PC-3 (cell line): ENCODE data around the gene NSMF. TPM values are rescaled to one million over a fixed set of nuclear protein-coding genes. Genes with fewer than 3 reads are reported as not detected.

Experiments
- ATAC-seq: fragments of 200-7000 bp; cut with Tn5 transposase; 2 replicates; pipeline ENCODE4 v1.9.1; 2020; ENCODE audit warnings: mild to moderate bottlenecking, moderate library complexity
- BruUV-seq: library from RNA; stranded (reverse); fragments of 400-500 nt; replicated peaks from 2 replicates; lab custom pipeline; 2021; lab: Mats Ljungman, UMichigan
- CTCF ChIA-PET: fragments of 300-600 bp; sonication (Branson Sonifier 250); formaldehyde crosslinking; loops from one replicate; lab custom pipeline; 2022; ENCODE audit warnings: antibody characterized with exemption; lab: Charles Lee
- POLR2A ChIA-PET: fragments of 300-600 bp; sonication (Branson Sonifier 250); formaldehyde crosslinking; loops from one replicate; lab custom pipeline; 2022; ENCODE audit warnings: antibody characterized with exemption; ENCODE audit not compliant: unreplicated experiment; lab: Charles Lee
- DNase-seq: peaks from one replicate; pipeline ENCODE4 v3.0.0-alpha.2; 2015
- H2AFZ ChIP-seq: fragments of 300-600 bp; sonication (generic); 2 replicates; pipeline ENCODE4 v1.6.0; 2016; ENCODE audit warnings: antibody characterized with exemption, low read length
- H3F3A ChIP-seq: fragments of 300-600 bp; sonication (generic); one replicate; pipeline ENCODE4 v1.6.0; 2017; ENCODE audit warnings: antibody characterized with exemption, low read length, control low read depth, mild to moderate bottlenecking; ENCODE audit not compliant: unreplicated experiment
- H3K27ac ChIP-seq: fragments of 300-600 bp; sonication (generic); 2 replicates; pipeline ENCODE4 v1.5.1; 2016; ENCODE audit warnings: mild to moderate bottlenecking, low read length
- H3K27me3 ChIP-seq: fragments of 300-600 bp; sonication (generic); 2 replicates; pipeline ENCODE4 v1.6.1; 2016; ENCODE audit warnings: low read length, mixed read lengths
- H3K36me3 ChIP-seq: fragments of 300-600 bp; sonication (generic); 2 replicates; pipeline ENCODE4 v1.6.1; 2016; ENCODE audit warnings: low read depth, mixed run types, low read length, mixed read lengths
- H3K4me1 ChIP-seq: fragments of 300-600 bp; sonication (generic); 2 replicates; pipeline ENCODE4 v1.5.1; 2016; ENCODE audit warnings: low read length; ENCODE audit not compliant: insufficient read depth
- H3K4me2 ChIP-seq: fragments of 300-600 bp; sonication (generic); 2 replicates; pipeline ENCODE4 v1.6.0; 2016; ENCODE audit warnings: low read length
- H3K4me3 ChIP-seq: fragments of 300-600 bp; sonication (generic); 2 replicates; pipeline ENCODE4 v1.5.1; 2016; ENCODE audit warnings: mild to moderate bottlenecking, low read length, mixed read lengths
- H3K79me2 ChIP-seq: fragments of 300-600 bp; sonication (generic); 2 replicates; pipeline ENCODE4 v1.6.1; 2017; ENCODE audit warnings: low read length, mixed read lengths
- H3K9ac ChIP-seq: fragments of 300-600 bp; sonication (generic); 2 replicates; pipeline ENCODE4 v1.6.0; 2016; ENCODE audit warnings: mild to moderate bottlenecking, low read length
- H3K9me2 ChIP-seq: fragments of 300-600 bp; sonication (generic); replicated peaks from 2 replicates; pipeline ENCODE4 v1.6.1; 2016; ENCODE audit warnings: mixed run types, low read length, mixed read lengths
- H3K9me3 ChIP-seq: fragments of 300-600 bp; sonication (generic); 2 replicates; pipeline ENCODE4 v1.6.1; 2016; ENCODE audit warnings: low read length, mixed read lengths
- H4K20me1 ChIP-seq: fragments of 300-600 bp; sonication (generic); 2 replicates; pipeline ENCODE4 v1.6.1; 2016; ENCODE audit warnings: low read length, mixed read lengths
- CTCF ChIP-seq: fragments of 300-600 bp; sonication (generic); conservative IDR thresholded peaks from 2 replicates; pipeline ENCODE4 v1.5.1; 2017; ENCODE audit warnings: antibody characterized with exemption, low read depth, mild to moderate bottlenecking, low read length
- EZH2 ChIP-seq: fragments of 300-600 bp; sonication (generic); IDR thresholded peaks from one replicate; pipeline ENCODE4 v1.6.1; 2017; ENCODE audit warnings: antibody characterized with exemption, mild to moderate bottlenecking, low read length; ENCODE audit not compliant: unreplicated experiment
- EZH2phosphoT487 ChIP-seq: fragments of 300-600 bp; sonication (generic); IDR thresholded peaks from 2 replicates; pipeline ENCODE4 v1.6.1; 2018; ENCODE audit warnings: mild to moderate bottlenecking, antibody characterized with exemption, low read length, borderline replicate concordance
- intact Hi-C: fragments of 100-400 bp; cut with micrococcal nuclease; formaldehyde crosslinking; loops from 2 replicates; pipeline ENCODE4 v1.9.0; 2023
- total RNA-seq: library from RNA; depleted of rRNA; stranded (reverse); fragments of >200 nt; gene quantifications from 2 replicates; pipeline ENCODE4 v1.2.3, GENCODE V29; 2014

Gene NSMF
- total RNA-seq, 1 experiment from 2014 or later = 30.8 TPM

GRCh38 chr9:137477778-137478612, 18.9 kb upstream of the NSMF start:
- no peaks in the 10 kb centered on the region for H3K9me3 ChIP-seq
- intact Hi-C loops = no loop called here
- no peak overlapping the region for H3K4me3 ChIP-seq
- no peaks in the 10 kb centered on the region for H3K36me3 ChIP-seq
- H2AFZ ChIP-seq = no peak overlapping the region
- CTCF ChIA-PET = no interaction called here
- no peak overlapping the region for H3K27ac ChIP-seq
- POLR2A ChIA-PET = no interaction called here
- no peaks in the 10 kb centered on the region for H3K79me2 ChIP-seq
- no peaks in the 10 kb centered on the region for H3K9me2 ChIP-seq
- BruUV-seq = no TSS peak
- H3K9ac ChIP-seq = no peak overlapping the region
- no peaks in the 10 kb centered on the region for H3F3A ChIP-seq
- H3K27me3 ChIP-seq = no peaks in the 10 kb centered on the region
- H3K4me2 ChIP-seq = no peak overlapping the region
- no peaks in the 10 kb centered on the region for H4K20me1 ChIP-seq
- ATAC-seq (no peak), DNase-seq (no peak)
- H3K4me1 ChIP-seq = peaks cover 18% of the 10 kb centered on the region
- TF ChIP-seq EZH2phosphoT487 = no peak
- TF ChIP-seq CTCF = no peak
- no peak for TF ChIP-seq EZH2

GRCh38 chr9:137476856-137477255, 17.7 kb upstream of the NSMF start:
- intact Hi-C loops = no loop called here
- POLR2A ChIA-PET = no interaction called here
- H3K9me3 ChIP-seq = no peaks in the 10 kb centered on the region
- H3K4me1 ChIP-seq = peaks cover 8% of the 10 kb centered on the region
- no peak for ATAC-seq
- DNase-seq = no peak
- H3K9ac ChIP-seq = no peak overlapping the region
- no peaks in the 10 kb centered on the region for H4K20me1 ChIP-seq
- CTCF ChIA-PET = no interaction called here
- no peaks in the 10 kb centered on the region for H3F3A ChIP-seq
- no peaks in the 10 kb centered on the region for H3K27me3 ChIP-seq
- H3K4me2 ChIP-seq = no peak overlapping the region
- no TSS peak for BruUV-seq
- TF ChIP-seq CTCF = no peak
- TF ChIP-seq EZH2 = no peak
- no peak for TF ChIP-seq EZH2phosphoT487
- H3K36me3 ChIP-seq = no peaks in the 10 kb centered on the region
- H3K27ac ChIP-seq = no peak overlapping the region
- no peaks in the 10 kb centered on the region for H3K9me2 ChIP-seq
- no peaks in the 10 kb centered on the region for H3K79me2 ChIP-seq
- H3K4me3 ChIP-seq = no peak overlapping the region
- no peak overlapping the region for H2AFZ ChIP-seq

DNA sequence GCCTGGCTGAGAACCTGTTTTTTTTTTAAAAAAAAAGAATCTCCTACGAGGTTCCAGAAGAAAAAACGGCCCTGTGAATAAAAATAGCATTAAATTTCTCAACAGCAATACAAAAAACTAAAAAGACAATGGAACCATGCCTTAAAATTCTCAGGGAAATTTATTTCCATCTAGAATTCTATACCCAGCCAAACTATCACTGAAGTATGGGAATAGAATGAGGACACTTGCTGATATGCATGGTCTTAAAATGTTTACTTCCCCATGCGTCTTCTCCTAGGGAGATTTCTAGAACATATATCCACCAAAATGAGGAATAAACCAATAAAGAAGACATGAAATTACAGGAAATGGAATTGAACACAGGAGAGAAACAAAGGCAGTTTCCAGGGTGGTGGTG, 16.5 kb upstream of the NSMF start:
- ChIA-PET POLR2A (no interaction called here), CTCF (no interaction called here)
- no peak for TF ChIP-seq EZH2
- Histone ChIP-seq H4K20me1 (no peaks in the 10 kb centered on the region), H3K9me3 (no peaks in the 10 kb centered on the region), H3K79me2 (no peaks in the 10 kb centered on the region), H3K36me3 (no peaks in the 10 kb centered on the region), H3K4me3 (no peak overlapping the region), H3F3A (no peaks in the 10 kb centered on the region), H3K4me2 (no peak overlapping the region), H3K4me1 (no peaks in the 10 kb centered on the region), H3K9me2 (no peaks in the 10 kb centered on the region), H3K27ac (no peak overlapping the region), H3K27me3 (no peaks in the 10 kb centered on the region), H2AFZ (no peak overlapping the region), H3K9ac (no peak overlapping the region)
- DNase-seq (no peak), ATAC-seq (no peak)
- intact Hi-C loops = no loop called here
- BruUV-seq = no TSS peak
